Smooth muscle cell of the brain vasculature (primary cell): Measurements from ENCODE around the gene DYNC1I1.

Source experiments
- DNase-seq: peaks from one replicate; pipeline ENCODE4 v3.0.0-alpha.2; 2012; ENCODE audit warnings: low read depth, low spot score

Gene DYNC1I1

DNA sequence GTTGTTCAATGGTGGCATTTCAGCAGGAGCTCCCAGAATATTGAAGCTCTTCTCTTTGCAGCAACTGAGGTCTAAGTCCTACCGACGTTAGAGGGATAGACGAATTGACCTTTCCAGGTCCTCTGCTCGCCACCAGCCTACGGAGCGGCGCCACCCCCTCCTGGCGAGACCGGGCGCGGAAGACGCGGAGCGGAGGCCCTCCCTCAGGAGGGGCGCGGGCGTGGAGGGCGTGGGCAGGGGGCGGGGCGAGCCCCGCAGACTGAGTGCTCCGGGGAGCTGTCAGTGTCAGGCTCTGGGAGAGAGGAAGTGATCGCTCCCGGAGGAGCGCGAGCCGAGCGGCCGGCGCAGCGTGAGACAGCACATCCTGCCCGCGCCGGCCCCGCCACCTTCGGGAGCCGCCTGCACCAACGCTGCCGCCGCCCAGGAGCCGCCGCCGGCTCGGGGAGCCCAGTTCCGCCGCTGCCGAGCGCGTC, at the start of gene DYNC1I1:
DYNC1I1 (plus strand) TSS at position 257 of the 473 bp plus-strand sequence. CDS start 32,176 bp downstream, outside the sequence.
- DNase-seq = no peak

DNA sequence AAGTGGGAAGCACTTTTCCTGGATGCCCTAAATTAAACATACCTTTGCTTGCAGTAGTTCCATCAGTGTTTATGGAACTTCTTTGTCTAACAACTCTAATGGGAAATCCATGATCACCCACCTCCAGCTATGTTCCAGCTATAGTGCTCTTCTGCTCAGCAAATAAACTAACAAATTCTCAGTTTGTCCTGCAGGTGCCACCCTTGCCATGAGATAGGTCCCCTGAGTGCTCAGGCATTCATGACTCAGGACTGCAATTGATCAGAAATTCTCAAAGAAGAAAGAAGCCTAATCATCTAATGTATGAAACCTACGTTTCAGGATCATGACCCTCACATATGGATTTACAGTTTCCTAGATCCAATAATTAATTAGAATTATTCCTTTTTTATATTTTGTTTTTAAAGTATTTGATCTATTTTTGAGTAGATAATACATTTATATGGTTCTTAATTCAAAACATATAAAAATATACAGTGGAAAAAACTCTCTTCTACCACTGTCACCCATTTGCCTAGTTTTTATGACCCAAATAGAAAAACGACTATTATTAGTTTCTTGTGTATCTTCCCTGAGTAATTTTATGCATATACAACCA, 48.7 kb upstream of the DYNC1I1 start:
- peak; percentile 32 for DNase-seq

DNA sequence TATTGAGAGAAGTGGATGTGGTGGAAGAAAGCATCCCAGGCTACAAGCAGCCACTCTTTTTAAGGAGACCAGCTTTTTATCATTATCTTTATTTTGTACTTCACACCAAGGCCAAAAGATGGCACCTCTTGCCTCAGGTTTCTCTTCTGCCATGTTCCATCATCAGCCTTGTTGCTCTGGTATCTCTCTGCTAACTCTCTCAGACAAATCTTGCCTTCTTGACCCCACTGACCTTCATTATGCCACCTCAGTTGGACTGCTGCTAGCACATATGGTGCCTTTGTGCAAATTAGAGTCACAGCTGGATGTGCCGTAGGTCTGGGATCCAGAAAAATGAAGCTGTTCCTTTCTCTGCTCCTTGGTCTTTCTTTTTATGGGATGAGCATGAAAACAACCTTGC, 47.1 kb upstream of the DYNC1I1 start:
- DNase-seq = no peak

DNA sequence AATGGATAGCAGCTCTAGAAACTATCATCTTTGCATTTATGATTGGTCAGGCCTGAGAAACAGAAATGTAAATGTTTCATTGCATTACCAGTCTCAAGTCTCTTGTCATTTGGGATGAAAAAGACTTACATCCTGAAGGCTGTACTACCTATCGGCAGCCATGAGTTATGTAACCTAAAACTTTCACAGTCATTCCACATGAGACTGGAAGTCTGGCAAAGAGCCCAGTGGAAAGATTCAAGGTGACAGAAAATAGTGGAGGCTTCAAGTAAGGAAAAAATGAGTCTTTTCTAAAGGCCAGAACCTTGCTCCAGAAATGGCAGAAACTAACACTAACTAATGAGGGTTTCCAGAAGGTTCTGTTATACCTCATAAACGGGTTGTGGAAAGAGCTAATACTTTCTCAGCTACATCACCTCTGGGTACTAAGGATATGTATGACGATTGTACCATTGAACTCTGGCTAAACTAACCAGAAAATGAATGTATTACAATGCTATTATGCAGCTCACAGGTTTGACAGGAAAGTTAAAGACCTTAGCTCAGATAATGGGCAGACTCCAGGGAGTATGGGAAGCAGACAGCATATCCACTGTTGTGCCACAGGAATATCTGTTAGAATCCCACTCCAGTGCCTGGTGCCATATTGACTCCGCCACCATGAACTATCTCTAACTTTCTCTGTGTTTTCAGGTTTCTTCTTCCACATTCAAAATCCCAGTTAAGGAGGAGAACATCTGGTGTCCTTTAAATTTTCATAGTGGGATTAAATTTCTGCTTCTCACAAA, 41.7 kb upstream of the DYNC1I1 start:
- DNase-seq = no peak

DNA sequence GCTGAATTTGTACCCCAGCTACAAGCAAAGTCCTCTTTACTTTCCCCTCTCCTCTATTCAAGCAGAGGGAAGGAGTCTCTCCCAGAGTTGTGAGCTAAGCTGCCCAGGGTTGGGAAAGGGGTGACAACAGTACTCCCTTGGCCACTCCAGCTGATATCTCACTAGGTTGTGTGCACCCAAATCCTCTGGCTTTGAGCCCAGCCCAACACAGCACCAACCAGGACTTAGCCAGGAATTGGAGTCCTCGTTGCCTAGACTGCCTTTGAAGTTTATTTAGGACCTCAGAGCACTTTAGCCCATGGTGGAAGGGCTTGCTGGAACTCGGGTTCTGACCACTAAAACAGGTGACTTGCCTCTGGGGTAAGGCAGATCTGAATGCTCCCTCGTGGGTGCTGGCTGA, 35.7 kb upstream of the DYNC1I1 start:
- no peak for DNase-seq

DNA sequence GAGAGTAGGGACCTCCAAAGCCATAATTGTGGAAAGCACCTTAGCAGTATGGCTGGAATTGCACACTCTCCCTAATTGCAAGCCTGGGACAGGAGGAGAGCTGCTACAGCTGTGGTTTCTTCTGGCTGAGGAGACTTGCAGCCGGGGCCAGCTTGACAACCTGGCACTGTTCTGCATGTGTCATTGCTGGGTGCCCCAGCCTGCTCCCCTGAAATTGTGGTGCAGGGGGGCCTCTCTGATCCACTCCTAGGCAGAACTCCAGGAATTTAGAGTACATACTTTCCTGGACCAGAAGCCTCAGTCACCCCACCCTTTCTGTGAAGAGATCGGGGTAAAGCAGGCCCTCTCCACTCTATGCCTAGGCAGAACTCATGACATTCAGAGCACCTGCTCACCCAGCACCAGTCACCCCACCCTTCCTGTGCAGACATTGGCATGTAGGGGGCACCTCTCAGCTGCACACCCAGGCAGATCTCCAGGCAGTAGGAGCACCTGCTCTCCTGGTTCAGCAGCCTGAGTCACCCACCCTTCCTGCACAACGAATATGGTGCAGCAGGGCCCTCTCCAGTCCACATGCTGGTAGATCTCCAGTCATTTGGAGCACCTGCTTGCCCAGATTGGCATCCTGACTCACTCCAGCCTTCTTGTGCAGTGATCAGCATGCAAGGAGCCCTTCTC, 34.4 kb upstream of the DYNC1I1 start:
- DNase-seq = no peak

DNA sequence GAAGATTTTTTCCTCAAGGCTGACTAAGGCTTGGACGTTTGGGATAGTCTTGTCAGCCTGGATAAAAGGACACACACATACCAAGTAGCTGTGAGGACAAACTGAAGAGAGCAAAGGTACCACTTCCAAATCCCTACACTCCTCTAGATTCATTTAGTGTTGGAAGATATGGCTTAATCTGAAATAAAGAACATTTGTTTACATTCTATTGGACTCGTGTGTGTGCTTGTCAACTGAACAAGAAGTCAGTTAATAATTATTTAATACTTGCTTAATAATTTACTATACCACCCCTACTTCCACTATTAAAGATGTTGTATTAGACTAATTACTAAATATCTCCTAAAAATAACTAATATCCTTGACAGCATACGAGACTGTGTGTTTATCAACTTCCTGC, 23.3 kb upstream of the DYNC1I1 start:
- no peak for DNase-seq

DNA sequence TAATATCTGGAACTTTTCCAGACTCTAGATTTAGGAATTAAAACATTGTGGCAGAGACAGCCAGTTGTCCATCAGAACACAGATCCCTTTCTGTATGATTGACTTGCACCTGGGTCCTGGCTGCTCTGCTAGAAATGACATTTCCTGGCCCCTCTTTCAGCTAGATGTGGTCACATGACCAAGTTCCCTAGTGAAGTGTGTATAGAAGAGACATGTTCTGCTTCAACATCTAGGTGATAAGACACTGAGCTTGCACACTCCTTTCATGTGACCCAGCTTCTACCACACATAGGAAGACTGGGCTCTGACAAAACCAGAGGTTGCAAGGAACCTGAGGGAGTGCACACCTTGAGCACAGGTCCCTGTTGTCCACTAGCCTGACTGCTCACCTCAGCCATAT, 22.8 kb upstream of the DYNC1I1 start:
- DNase-seq = no peak

DNA sequence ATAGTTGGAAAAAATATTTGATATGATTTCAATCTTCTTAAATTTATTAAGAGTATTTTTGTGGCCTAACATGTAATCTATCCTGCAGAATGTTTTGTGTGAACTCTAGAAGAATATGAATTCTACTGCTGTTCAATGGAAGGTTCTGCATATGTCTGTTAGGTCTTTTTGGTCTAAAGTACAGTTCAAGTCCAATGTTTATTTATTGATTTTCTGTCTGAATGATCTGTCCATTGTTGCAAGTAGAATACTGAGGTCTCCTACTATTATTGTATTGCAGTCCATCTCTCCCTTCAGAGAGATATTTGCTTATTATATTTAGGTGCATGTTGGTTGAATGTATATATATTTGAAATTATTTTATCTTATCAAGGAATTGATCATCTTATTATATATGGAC, 18.9 kb upstream of the DYNC1I1 start:
- no peak for DNase-seq

DNA sequence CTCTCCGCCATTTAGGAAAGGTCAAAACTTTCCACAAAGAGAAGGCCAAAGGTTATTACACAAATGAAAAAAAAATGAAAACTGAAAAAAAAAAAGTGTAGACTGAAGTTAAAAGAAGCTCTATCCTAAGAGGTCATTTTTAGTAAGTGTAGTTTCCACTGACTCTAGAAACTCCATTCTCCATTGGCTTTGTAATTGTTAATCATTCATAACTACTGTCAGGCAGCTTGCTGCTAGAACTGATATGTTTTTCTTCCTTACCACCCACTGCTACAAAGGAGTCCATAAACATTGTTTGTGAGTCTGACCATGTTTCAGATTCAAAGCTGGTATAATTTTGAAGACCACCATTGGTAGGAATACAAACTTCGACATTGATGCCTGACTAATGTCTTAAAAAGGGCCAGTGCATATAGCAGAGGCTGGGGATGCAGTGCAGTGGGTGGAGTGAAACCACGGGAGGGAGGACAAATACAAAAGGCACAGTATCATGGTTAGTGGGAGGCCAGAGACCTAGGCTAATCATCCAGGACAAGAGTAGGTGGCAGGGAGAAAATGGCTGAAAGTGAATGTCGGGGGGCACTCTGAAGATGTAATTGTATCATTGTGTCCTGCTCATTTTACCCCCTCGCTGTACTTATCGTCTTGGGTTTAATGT, 16.9 kb upstream of the DYNC1I1 start:
- no peak for DNase-seq

DNA sequence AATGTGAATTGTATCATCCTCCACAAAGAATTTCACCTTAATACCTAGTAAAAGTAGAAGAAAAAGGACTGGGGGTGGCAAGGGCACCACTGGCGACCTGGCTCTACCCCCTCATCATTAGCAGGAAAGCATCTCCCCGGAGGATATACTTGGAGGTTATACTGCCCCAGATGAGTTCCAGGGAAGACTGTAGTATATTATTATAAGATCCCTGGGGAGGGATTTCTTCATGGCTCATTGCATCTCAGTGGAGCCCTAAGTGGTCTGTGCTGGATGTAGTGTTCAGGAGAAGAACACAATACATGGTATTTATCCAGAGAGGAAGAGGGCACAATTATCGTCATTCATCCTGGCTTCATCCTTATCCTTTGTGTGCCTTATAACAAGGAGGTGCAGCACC, 14.2 kb upstream of the DYNC1I1 start:
- DNase-seq = no peak

DNA sequence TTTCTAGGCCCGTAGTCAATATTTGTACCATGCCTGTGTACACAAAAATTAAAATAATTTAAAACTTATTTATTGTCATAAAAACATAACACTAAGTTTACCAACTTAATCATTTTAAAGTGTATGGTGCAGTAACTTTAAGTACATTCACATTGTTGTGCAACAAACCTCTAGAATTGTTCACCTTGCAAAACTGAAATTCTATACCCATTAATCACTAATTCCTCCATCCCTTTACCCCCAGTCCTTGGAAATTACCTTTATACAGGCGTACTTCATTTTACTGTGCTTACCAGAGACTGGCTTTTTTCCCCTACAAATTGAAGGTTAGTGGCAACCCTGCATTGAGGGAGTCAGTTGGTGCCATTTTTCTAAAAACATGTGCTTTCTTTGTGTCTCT, 6.3 kb upstream of the DYNC1I1 start:
- no peak for DNase-seq

DNA sequence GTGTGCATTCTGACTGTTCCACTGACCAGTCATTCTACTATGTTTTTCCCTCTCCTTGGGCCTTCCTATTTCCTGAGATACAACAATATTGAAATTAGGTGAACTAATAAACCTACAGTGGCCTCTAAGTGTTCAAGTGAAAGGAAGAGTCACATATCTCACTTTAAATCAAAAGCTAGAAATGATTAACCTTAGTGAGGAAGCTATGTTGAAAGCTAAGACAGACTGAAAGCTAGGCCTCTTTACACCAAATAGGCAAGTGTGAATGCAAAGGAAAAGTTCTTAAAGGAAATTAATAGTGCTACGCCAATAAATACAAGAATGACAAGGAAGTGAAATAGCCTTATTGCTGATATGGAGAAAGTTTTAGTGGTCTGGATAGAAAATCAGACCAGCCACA, 5.7 kb upstream of the DYNC1I1 start:
- DNase-seq = no peak

DNA sequence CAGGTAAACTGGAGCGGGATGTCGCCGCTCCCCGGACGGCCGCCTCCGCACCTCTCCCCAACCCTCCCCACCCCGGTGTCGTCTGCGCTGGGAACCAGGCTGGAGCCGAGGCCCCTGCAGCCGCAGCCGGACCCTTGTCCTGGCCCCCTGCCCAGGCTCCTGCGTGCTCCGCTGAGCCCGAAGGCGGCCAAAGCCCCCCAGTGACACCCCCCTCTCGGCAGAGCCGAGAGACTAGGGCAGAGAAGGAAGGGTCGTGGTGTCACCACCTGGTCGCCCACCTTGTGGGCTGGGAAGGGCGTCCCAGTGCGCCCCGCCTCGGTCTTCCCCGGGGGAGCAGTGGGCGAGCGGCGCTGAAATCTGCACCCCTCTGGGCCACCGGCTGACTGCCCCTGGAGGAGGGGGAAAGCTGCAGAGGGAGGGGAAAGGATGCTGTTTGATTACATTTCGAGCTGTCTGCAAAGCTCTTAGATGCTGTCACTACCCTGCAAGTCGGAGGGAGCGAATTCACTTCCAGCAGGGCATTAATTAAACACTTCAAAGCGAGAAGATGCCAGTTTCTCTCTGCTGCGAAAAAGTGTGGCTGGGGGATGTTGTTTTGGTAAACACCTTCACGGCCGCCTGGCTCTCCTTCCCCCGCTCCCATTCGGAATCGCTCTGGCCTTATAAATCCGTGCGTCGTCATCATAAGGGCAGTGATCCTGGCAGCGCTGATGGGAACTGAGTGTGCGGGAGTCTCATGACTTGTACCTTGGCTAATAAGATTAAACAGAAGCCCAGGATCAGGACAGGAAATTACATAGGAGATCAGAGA, 622 bp downstream of the DYNC1I1 start:
- DNase-seq = no peak

DNA sequence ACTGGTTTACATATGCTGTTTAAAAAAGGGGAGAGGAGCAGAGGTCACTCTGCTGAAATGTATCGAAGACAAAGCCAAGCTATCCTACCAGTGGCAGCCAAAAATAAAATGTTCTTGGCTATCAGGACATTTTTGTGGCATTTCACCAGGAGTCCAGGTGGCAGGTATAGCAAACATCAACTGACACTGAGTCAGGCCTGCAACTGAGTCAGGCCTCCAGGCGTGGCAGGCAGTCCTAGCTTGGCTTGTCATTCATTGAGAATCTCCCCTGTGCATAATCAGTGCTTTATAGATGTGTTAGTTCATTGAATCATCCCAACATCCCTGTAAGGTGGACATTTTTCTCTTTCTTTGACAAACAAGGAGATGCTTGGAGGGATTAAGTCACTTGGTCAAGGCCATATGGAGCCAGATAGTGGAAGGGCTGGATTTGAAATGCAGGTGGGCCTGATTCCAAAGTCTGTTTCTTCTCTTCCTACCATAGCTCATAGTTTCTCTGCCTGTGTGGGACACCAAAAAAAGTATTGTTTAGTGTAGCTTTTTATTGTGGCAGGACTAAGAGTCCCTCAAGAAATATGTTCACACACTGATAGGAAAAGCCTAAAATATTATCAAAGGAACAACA, 4.3 kb downstream of the DYNC1I1 start:
- no peak for DNase-seq

DNA sequence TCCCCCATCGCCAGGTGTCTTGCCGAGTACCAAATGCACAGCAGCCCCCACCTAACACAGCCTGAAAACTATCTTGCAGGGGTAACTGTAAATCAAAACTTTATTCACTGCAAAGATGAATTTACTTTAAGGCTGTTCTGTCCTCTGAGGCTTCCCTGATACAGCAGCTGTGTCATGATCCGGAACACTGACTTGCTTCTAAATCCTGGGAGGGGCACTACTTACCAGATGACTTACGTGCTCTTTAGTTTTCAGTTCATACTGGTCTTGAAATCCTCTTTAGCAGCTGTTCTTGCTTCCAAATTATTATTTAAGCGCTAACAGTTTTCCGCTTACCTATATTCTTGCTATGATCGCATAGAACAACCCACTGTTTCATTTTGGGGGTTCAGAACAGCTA, 4.9 kb downstream of the DYNC1I1 start:
- no peak for DNase-seq

DNA sequence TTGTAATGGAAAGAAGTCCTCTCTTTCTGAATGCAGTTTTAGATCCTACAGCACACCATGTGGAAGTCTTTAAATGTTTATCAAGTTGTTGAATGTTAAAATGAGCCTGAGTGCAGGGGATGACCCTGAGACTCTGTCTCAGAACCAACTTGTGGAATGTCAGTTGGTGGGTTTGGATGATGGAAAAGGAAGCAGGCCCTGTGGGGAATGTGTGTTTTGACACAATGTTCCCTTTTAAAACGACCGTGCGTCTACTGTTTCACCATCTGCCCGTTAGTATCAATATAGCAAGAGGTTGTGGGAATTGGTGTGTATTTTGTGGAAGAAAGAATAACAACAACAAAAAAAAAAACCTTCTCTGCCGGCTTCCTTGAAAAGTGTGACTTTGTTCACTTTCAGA, 8.3 kb downstream of the DYNC1I1 start:
- peak; percentile 44 for DNase-seq

DNA sequence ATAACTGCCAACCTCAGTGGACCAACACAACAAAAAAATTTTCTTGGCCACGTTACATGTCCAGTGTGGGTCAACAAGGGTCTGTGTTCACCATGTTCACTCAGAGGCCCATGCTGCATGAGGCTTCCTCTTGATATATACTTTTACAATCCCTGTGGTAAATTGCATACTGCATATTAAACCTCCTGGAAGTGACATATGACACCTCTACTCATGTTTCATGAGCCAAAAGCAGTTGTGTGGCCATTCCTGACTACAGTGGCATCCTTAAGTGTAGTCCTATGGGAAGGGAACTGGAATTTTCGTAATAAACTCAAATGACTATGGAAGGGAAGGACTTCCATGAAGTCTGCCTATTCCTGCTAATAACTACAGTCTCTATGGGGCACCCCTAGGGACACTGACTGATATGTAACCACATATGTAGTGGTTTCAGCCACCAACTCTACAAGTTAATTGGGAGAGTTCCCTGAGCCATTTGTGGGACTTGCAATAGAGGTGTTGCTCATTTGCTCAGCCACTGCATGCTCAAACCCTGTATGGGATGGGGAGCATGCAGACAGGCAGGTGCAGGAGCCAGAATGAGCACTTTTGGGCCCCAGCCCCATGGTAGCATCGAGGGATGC, 9.7 kb downstream of the DYNC1I1 start:
- DNase-seq = no peak

DNA sequence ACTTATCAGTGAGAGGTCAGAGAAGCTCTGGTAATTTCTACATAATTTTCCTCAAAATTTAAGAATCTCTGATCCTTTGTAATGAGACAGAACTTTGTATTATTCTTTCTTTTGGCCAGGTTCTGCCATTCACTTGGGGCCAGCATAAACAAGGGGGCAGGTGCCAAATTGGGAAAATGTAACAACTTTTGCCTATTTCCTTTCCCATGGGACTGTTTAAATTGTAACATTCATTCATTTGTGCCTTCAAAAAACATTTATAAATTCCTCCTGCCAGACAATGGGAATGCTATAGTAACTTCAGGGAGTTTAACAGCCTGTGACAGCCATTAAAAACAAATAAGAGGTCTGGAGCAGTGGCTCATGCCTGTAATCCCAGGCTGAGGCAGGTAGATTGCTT, 12.4 kb downstream of the DYNC1I1 start:
- DNase-seq = no peak

DNA sequence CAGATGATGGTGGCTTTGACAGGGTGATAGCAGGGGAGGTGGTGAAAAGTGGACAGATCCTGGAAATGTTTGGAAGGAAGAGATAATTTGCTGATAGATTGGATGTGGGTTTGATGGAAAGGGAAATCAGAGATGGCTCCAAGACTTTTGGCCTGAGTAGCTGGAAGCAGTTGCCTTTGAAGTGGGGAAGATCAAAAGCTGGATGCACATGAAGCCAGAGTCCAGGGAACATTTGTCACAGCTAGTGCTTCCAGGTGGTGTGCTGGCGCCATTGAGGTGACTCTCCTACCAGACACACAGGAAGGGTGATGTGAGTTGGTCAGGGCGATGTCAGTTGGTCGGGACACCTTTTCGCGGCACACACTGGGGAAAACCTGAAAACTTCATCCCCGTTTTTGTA, 15.9 kb downstream of the DYNC1I1 start:
- DNase-seq = no peak

DNA sequence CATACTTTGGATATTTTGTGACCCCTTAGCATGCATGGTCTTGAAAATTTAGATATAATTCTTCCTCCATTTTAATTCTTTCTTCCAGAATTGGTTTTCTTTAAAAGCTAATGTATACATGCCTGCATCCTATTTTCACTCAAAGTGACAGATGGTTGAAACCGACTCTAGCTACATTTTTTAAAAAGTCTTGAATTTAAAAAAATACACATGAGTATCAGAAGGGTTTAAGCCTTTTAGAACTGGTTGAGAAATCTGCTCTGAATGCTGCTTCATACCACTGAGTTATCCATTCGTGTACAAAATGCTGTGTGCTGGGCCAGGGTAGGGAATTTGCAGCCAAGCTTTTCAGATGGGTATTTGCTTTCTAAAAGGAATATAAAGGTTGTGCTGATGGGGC, 16.5 kb downstream of the DYNC1I1 start:
- DNase-seq = no peak
